GM10266 (cell line): ENCODE measurements around the gene EFEMP2.

Source experiments
- DNase-seq: peaks from one replicate; pipeline ENCODE4 v3.0.0; 2012; ENCODE audit errors: extremely low spot score
- TF ChIP-seq, protein P1 (sequence below): IDR thresholded peaks from 2 replicates; pipeline ENCODE4 v1.5.1; 2012; ENCODE audit warnings: mild to moderate bottlenecking, low read depth; ENCODE audit not compliant: control insufficient read depth, insufficient read depth; ENCODE audit errors: missing control alignments

Gene EFEMP2

GRCh38 chr11:65871811-65872548, 620 bp downstream of the EFEMP2 start:
- no peak for DNase-seq
- TF ChIP-seq, protein P1, sequence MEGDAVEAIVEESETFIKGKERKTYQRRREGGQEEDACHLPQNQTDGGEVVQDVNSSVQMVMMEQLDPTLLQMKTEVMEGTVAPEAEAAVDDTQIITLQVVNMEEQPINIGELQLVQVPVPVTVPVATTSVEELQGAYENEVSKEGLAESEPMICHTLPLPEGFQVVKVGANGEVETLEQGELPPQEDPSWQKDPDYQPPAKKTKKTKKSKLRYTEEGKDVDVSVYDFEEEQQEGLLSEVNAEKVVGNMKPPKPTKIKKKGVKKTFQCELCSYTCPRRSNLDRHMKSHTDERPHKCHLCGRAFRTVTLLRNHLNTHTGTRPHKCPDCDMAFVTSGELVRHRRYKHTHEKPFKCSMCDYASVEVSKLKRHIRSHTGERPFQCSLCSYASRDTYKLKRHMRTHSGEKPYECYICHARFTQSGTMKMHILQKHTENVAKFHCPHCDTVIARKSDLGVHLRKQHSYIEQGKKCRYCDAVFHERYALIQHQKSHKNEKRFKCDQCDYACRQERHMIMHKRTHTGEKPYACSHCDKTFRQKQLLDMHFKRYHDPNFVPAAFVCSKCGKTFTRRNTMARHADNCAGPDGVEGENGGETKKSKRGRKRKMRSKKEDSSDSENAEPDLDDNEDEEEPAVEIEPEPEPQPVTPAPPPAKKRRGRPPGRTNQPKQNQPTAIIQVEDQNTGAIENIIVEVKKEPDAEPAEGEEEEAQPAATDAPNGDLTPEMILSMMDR: no peak

DNA sequence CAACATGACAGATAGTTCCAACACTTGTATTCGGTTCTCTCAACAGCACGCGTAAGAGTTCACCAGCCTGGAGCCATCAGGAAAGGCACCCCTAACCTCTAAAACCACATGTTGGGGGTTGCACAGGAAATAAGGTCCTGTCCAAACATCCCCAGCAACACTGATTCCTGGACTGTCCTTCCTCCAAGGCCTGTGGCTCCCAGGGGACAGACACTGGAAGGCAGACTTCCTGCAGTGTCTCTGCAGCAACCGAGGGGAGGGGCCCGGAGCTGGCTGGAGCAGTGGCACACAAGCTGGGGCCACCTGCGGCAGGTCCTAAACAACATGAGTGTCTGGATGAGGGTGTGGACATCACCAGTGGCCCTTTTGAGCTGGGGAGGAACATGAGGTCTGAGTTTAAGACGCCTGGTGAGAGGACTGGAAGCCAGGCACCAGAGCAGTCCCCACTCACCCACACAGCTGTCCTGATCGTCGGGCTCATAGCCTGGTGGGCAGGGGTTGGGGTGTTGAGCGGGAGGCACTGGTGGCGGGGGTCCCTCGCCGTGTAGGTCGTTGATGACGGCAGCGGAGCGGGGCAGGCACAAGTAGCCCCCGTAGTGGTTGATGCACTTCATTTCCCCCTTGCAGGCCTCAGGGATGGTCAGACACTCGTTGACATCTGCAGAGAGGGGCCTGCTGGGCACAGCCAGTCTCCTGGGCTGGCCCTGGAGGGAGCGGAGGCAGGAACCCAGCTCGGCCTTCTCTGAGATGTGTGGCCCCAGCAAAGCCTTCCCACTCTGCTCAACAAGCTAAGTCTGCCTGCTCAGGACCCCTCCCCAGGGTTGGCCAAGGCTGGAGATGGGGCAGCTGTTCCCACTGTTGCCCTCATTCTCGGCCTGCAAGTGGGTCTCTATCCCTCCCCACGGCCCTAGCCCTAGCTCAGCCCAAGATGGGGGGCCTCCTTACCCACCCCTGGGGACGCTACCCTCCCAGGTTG, 1.6 kb downstream of the EFEMP2 start:
- TF ChIP-seq, protein P1: no peak
- no peak for DNase-seq

GRCh38 chr11:65870307-65870658, 2.3 kb downstream of the EFEMP2 start:
- TF ChIP-seq, protein P1: no peak
- DNase-seq: no peak

GRCh38 chr11:65869643-65870306, 2.8 kb downstream of the EFEMP2 start:
- TF ChIP-seq, protein P1: no peak
- no peak for DNase-seq

DNA sequence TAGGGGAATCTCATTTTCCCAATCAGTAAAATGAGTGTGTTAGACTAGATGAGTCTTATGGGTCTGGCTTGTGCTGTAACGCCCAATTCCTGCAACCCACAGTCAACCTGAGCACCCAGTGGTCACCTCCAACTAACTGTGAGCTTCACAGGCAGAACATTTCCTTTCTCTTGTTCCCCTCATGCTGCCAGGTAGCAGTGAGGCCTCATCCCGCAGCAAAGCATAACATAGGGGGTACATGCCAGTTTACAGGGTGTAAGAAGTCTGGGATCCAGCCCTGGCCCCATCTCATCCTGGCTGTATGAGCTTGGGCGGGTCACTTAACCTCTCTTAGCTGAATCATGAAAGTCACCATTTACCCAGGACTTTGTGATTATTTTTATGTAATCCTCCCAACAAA, 3.7 kb downstream of the EFEMP2 start:
- no peak for DNase-seq
- TF ChIP-seq, protein P1: no peak

DNA sequence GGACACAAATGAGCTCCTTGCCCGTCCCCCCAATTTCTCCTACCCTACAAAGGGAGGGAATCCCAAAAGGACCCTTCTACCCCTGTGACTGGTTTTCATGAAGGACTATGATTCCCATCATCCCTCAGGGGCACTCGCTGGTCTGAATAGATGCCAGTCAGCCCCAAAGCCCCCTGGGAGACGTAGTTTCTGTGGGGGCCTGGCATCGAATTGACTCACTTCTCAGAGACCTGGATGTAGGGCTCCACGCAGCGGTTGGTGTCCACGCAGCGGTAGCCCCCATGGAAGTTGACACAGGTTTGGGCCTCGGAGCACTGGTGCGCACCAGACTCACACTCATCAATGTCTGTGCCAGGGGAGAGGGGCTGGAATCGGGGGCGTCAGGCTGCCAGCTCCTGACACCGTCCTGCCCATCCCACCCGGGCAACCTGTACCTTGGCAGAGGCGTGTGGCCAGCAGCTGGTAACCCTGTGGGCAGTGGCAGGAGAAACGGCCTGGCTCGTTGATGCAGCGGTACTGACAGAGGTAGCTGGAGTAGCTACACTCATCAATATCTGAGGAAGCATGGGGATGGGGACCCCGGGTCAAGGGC, 4.4 kb downstream of the EFEMP2 start:
- TF ChIP-seq, protein P1: no peak
- no peak for DNase-seq
